ENCODE measurements around the gene DCDC1. TPM values are rescaled to one million over a fixed set of nuclear protein-coding genes. Genes with fewer than 3 reads are reported as not detected.

DCDC1 gene
- total RNA-seq, 4 donors from 2014 or later, result 0.83 TPM; not detected in 3

DNA sequence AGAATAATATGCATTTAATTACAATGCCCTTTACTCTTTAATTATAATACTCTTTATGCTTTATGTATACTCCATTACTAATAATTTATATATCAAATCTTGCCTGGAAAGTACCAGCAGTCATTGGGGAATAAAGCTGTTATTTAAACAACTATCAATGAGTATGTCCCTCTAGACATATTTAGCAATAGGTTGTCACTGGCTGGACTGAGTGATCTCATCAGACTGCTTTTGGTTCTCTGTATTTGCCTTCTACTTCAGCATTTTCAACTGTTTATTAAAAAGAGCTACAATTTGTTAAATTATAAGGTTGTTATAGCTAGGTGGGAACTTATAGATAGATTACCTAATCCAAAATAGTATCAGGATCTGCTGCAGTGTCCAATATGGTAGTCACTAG is 267.2 kb downstream of the DCDC1 start:
- DNase-seq, result no peak
- no peak for TF ChIP-seq POLR2A (IDR thresholded peaks at IDR 0.05)
- TF ChIP-seq, protein P1, sequence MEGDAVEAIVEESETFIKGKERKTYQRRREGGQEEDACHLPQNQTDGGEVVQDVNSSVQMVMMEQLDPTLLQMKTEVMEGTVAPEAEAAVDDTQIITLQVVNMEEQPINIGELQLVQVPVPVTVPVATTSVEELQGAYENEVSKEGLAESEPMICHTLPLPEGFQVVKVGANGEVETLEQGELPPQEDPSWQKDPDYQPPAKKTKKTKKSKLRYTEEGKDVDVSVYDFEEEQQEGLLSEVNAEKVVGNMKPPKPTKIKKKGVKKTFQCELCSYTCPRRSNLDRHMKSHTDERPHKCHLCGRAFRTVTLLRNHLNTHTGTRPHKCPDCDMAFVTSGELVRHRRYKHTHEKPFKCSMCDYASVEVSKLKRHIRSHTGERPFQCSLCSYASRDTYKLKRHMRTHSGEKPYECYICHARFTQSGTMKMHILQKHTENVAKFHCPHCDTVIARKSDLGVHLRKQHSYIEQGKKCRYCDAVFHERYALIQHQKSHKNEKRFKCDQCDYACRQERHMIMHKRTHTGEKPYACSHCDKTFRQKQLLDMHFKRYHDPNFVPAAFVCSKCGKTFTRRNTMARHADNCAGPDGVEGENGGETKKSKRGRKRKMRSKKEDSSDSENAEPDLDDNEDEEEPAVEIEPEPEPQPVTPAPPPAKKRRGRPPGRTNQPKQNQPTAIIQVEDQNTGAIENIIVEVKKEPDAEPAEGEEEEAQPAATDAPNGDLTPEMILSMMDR (IDR thresholded peaks at IDR 0.05), result no peak
- no peak overlapping the region for H3K4me3 ChIP-seq
- H3K36me3 ChIP-seq, result no peaks in the 10 kb centered on the region
- no peaks in the 10 kb centered on the region for H3K4me1 ChIP-seq
- H3K9me3 ChIP-seq, result no peaks in the 10 kb centered on the region
- H3K27ac ChIP-seq, result no peak overlapping the region
- H3K27me3 ChIP-seq, result no peaks in the 10 kb centered on the region

DNA sequence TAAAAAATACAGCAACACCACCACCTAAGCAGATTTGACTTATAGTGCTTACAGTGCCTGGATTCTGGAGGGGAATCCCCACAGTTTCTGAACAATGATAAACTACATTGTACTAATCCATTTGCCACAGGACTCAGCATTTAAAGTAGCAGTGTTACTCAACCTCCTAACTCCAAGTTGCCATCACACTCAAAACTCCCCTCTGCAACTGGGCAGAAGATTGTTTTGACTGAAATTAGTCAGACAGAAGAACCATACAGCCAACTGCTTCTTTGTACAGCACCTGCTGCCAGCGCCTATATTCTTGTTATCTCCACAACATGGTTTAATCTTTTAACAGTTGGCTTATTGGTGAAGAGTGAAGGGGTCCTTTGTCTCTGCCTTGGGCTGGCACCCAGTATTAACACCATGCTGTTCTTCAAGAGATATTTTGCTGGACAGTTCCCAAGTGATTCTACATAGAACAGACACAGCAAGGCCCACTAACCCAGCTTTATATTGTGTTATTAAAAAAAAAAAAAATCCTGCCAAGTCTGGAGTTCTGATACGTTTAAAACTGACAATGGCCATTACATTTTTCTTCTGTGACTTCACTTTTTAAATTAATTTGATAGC is 273.2 kb downstream of the DCDC1 start:
- no peaks in the 10 kb centered on the region for H3K36me3 ChIP-seq
- H3K27ac ChIP-seq, result no peak overlapping the region
- H3K27me3 ChIP-seq, result no peaks in the 10 kb centered on the region
- no peaks in the 10 kb centered on the region for H3K4me1 ChIP-seq
- TF ChIP-seq, protein P1 (IDR thresholded peaks at IDR 0.05), result no peak
- TF ChIP-seq POLR2A (IDR thresholded peaks at IDR 0.05), result no peak
- H3K4me3 ChIP-seq, result no peak overlapping the region
- no peak for DNase-seq
- H3K9me3 ChIP-seq, result no peaks in the 10 kb centered on the region

- Histone ChIP-seq H3K36me3 (no peaks in the 10 kb centered on the region), H3K4me3 (no peak overlapping the region), H3K9me3 (no peaks in the 10 kb centered on the region), H3K4me1 (no peaks in the 10 kb centered on the region), H3K27me3 (no peaks in the 10 kb centered on the region), H3K27ac (no peak overlapping the region)
- no peak for TF ChIP-seq POLR2A (IDR thresholded peaks at IDR 0.05)
- TF ChIP-seq, protein P1 (IDR thresholded peaks at IDR 0.05), result no peak
- DNase-seq, result no peak
These were observed 276.9 kb downstream of the DCDC1 start for GRCh38 chr11:31092638-31093037.

DNA sequence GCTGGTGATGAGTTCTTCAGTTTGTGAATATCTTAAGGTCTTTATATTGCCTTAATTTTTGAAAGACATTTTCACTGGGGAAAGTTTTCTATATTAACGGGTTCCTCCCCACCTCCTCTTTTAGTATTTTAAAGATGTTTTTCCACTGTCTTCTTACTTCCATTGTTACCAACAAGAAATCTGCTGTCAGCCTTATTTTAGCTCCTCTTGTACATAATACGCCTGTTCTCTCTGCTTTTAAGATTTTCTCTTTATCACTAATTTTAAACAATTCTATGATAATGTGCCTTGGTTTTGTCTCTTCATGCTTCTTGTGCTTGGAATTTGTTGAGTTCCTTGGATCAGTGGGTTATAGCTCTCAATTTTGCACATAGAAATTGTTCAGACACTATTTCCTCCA is 280.4 kb downstream of the DCDC1 start:
- H3K27me3 ChIP-seq, result no peaks in the 10 kb centered on the region
- no peaks in the 10 kb centered on the region for H3K9me3 ChIP-seq
- no peak for DNase-seq
- no peaks in the 10 kb centered on the region for H3K4me1 ChIP-seq
- no peak overlapping the region for H3K4me3 ChIP-seq
- H3K36me3 ChIP-seq, result no peaks in the 10 kb centered on the region
- no peak overlapping the region for H3K27ac ChIP-seq
- no peak for TF ChIP-seq POLR2A (IDR thresholded peaks at IDR 0.05)
- TF ChIP-seq, protein P1 (IDR thresholded peaks at IDR 0.05), result no peak

DNA sequence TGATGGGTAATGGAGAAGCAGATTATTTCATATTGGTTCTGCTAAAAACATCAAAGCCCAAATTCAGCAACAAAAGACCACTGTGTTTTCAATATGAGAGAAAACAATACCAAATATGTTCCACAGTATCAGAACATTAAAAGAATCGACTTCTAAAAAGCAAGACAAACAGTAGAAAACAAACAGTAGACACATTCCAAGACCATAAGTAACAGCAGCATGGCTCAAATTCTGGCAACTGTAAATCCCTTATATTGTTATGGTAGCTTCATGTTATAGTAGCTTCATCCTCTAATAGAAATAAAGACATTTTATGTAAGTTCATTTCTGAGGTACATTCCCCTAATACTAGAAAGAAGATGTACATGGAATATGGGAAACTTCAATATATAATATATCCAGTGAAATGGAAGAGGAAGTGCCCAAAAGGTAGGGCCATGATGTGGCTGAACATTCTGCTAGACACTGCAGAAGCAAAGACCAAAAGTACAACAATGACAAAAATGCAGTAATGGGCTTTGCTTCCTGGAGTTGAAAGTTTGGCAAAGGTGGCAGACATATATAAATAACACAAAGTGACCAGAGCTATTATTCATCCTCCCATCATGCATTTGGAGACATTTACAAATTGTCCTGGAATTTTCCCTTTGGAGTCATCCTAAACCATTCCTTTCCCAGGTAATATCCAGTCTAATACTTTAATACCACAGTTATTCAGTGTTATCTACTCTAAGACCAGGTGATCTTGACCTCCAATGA is 299.9 kb downstream of the DCDC1 start:
- Histone ChIP-seq H3K4me1 (no peaks in the 10 kb centered on the region), H3K27ac (no peak overlapping the region), H3K4me3 (no peak overlapping the region), H3K27me3 (no peaks in the 10 kb centered on the region), H3K36me3 (no peaks in the 10 kb centered on the region), H3K9me3 (no peaks in the 10 kb centered on the region)
- no peak for TF ChIP-seq POLR2A (IDR thresholded peaks at IDR 0.05)
- TF ChIP-seq, protein P1 (IDR thresholded peaks at IDR 0.05), result no peak
- no peak for DNase-seq
